HCT116 (cell line): Measurements from ENCODE around the gene PLXDC1.

Experiments used
- CTCF ChIP-seq, 3 experiments: fragments of 200-600 bp in 1 of 3; sonication (generic) in 1 of 3; IDR thresholded peaks in 2 of 3; conservative IDR thresholded peaks in 1 of 3; 2 replicates each; pipeline ENCODE4 v1.5.1; 2012 to 2017; ENCODE audit warnings: low read depth in 2 of 3, low read length in 2 of 3, antibody characterized with exemption in 1 of 3, borderline replicate concordance in 1 of 3, control low read depth in 1 of 3, mild to moderate bottlenecking in 1 of 3, mixed read lengths in 1 of 3, mixed run types in 1 of 3, moderate library complexity in 1 of 3; ENCODE audit not compliant: insufficient read depth in 1 of 3
- JUND ChIP-seq: IDR thresholded peaks from 2 replicates; pipeline ENCODE4 v1.6.1; 2012
- MAX ChIP-seq: IDR thresholded peaks from 2 replicates; pipeline ENCODE4 v1.6.1; 2012
- POLR2A ChIP-seq: IDR thresholded peaks from 2 replicates; pipeline ENCODE4 v1.7.0; 2011; ENCODE audit warnings: borderline replicate concordance; ENCODE audit not compliant: insufficient read depth, insufficient read length; ENCODE audit errors: extremely low read depth
- POLR2AphosphoS5 ChIP-seq: IDR thresholded peaks from 2 replicates; pipeline ENCODE4 v1.6.1; 2011; ENCODE audit warnings: mild to moderate bottlenecking, low read depth, low read length, moderate library complexity
- YY1 ChIP-seq: IDR thresholded peaks from 2 replicates; pipeline ENCODE4 v1.6.1; 2011; ENCODE audit warnings: low read length, low read depth, moderate library complexity, mild to moderate bottlenecking; ENCODE audit not compliant: insufficient replicate concordance; ENCODE audit errors: extremely low read depth

GRCh38 chr17:39058524-39058923 lies 92.9 kb downstream of the PLXDC1 start:
- TF ChIP-seq JUND (no peak), POLR2A (no peak), CTCF (IDR thresholded peaks at IDR 0.05 in 2 of 3, conservative IDR thresholded peaks at IDR 0.05 in 1 of 3; ENCODE audit: borderline replicate concordance in 1 of 3, insufficient read depth in 1 of 3, low read depth in 2 of 3, low read length in 2 of 3) (no peak), MAX (no peak), YY1 (no peak), POLR2AphosphoS5 (no peak)
